DOHH2 (cell line): ENCODE data around the gene CSNK2A2.
A peak's percentile ranks its signal among the peaks of the same experiment; 100 is the strongest.

ENCODE experiments used
- H3F3A ChIP-seq: fragments of 200-600 bp; sonication (generic), shearing (Covaris generic); 2 replicates; pipeline ENCODE4 v1.6.0; 2016; ENCODE audit warnings: antibody characterized with exemption, mild to moderate bottlenecking; ENCODE audit not compliant: control insufficient read depth, insufficient read depth
- H3K27ac ChIP-seq: fragments of 200-600 bp; sonication (generic); 2 replicates; pipeline ENCODE4 v1.5.1; 2014; ENCODE audit warnings: low read depth, mild to moderate bottlenecking, low read length, moderate library complexity
- H3K27me3 ChIP-seq: fragments of 200-600 bp; sonication (generic); 2 replicates; pipeline ENCODE4 v1.6.1; 2014; ENCODE audit warnings: mild to moderate bottlenecking, low read length, mixed read lengths; ENCODE audit not compliant: control insufficient read depth
- H3K36me3 ChIP-seq: fragments of 200-600 bp; sonication (generic); 2 replicates; pipeline ENCODE4 v1.6.1; 2014; ENCODE audit warnings: mild to moderate bottlenecking, low read length, moderate library complexity, mixed read lengths; ENCODE audit not compliant: control insufficient read depth
- H3K4me1 ChIP-seq: fragments of 200-600 bp; sonication (generic); 2 replicates; pipeline ENCODE4 v1.6.1; 2014; ENCODE audit warnings: mild to moderate bottlenecking, low read length, mixed read lengths; ENCODE audit not compliant: control insufficient read depth
- H3K4me2 ChIP-seq: fragments of 200-600 bp; sonication (generic); 2 replicates; pipeline ENCODE4 v1.6.0; 2014; ENCODE audit warnings: mild to moderate bottlenecking, low read length, moderate library complexity
- H3K4me3 ChIP-seq: fragments of 200-600 bp; sonication (generic); 2 replicates; pipeline ENCODE4 v1.5.1; 2014; ENCODE audit warnings: mild to moderate bottlenecking, low read length, mixed read lengths
- H3K79me2 ChIP-seq: fragments of 200-600 bp; sonication (generic); 2 replicates; pipeline ENCODE4 v1.6.1; 2014; ENCODE audit warnings: mild to moderate bottlenecking, low read length, mixed read lengths; ENCODE audit not compliant: control insufficient read depth
- H3K9me2 ChIP-seq: fragments of 200-600 bp; sonication (generic); replicated peaks from 2 replicates; pipeline ENCODE4 v1.6.1; 2014; ENCODE audit warnings: mild to moderate bottlenecking, low read length, mixed read lengths; ENCODE audit not compliant: control insufficient read depth
- H3K9me3 ChIP-seq: fragments of 200-600 bp; sonication (generic); 2 replicates; pipeline ENCODE4 v1.6.1; 2014; ENCODE audit warnings: antibody characterized with exemption, low read length, mixed read lengths; ENCODE audit not compliant: control insufficient read depth, insufficient read depth
- H4K20me1 ChIP-seq: fragments of 200-600 bp; sonication (generic); 2 replicates; pipeline ENCODE4 v1.6.0; 2014; ENCODE audit warnings: low read depth, mild to moderate bottlenecking, antibody characterized with exemption, low read length, moderate library complexity; ENCODE audit not compliant: control insufficient read depth, insufficient read depth
- EZH2phosphoT487 ChIP-seq: fragments of 200-600 bp; sonication (generic); IDR thresholded peaks from 2 replicates; pipeline ENCODE4 v1.6.1; 2017; ENCODE audit warnings: borderline replicate concordance, mild to moderate bottlenecking, antibody characterized with exemption, low read length, moderate library complexity, mixed read lengths
- TF ChIP-seq, protein P1 (sequence below): fragments of 200-600 bp; sonication (generic); IDR thresholded peaks from one replicate; pipeline ENCODE4 v1.5.1; 2014; ENCODE audit warnings: antibody characterized with exemption, mild to moderate bottlenecking, low read depth, low read length; ENCODE audit not compliant: poor library complexity, severe bottlenecking

The CSNK2A2 gene

DNA sequence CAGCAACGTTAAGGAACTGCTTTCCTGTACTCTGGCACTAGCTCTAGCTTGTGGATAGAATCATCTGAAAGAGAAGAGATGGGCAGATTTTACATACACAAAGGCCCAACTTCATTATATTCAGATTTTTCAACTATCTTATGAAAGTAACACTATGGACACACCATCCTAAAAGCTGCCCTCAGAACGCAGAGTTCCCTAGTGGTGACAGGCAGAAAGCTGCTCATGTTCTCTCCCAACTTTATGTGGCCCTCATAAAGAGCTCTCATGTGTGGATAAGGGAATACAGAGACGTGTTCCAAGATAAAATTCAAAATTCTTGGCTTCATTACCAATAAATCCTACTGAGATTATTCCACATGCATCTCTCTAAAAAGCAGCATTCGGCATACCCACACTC, 70.3 kb downstream of the CSNK2A2 start:
- Histone ChIP-seq H3K4me2 (peak overlapping the region; percentile 96), H4K20me1 (peaks cover 38% of the 10 kb centered on the region), H3K4me3 (peak overlapping the region; percentile 77), H3K9me3 (no peaks in the 10 kb centered on the region), H3K79me2 (peaks cover 62% of the 10 kb centered on the region), H3K27me3 (no peaks in the 10 kb centered on the region), H3K27ac (no peak overlapping the region), H3F3A (peaks cover 8% of the 10 kb centered on the region), H3K36me3 (peaks cover 17% of the 10 kb centered on the region), H3K4me1 (peaks cover 45% of the 10 kb centered on the region), H3K9me2 (no peaks in the 10 kb centered on the region)
- TF ChIP-seq, protein P1, sequence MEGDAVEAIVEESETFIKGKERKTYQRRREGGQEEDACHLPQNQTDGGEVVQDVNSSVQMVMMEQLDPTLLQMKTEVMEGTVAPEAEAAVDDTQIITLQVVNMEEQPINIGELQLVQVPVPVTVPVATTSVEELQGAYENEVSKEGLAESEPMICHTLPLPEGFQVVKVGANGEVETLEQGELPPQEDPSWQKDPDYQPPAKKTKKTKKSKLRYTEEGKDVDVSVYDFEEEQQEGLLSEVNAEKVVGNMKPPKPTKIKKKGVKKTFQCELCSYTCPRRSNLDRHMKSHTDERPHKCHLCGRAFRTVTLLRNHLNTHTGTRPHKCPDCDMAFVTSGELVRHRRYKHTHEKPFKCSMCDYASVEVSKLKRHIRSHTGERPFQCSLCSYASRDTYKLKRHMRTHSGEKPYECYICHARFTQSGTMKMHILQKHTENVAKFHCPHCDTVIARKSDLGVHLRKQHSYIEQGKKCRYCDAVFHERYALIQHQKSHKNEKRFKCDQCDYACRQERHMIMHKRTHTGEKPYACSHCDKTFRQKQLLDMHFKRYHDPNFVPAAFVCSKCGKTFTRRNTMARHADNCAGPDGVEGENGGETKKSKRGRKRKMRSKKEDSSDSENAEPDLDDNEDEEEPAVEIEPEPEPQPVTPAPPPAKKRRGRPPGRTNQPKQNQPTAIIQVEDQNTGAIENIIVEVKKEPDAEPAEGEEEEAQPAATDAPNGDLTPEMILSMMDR: peak; percentile 29
- TF ChIP-seq EZH2phosphoT487: no peak

DNA sequence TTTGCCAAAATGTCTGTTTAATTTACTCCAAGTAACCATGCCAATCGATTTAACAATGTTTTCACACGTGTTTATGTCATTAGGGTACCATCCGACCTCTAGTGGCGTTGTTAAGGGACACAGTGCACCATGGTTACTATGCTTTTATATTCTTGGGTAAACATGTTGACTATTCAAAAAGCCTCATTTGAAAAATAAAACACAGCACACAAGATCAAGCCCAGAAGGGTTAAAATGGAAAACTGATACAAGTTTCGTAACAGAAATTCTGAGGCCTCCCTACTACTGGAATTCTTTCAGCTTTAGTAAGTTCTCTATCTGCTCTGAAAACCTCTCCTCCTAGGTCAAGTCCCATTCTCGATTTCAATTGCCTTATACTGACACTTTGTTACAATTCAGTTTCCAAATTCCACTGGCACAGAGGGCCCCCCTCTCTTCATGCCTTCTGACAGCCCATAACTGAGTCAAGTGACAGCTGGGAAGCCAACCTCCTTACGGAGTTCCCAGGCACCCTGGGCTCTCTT, 70.8 kb downstream of the CSNK2A2 start:
- TF ChIP-seq, protein P1: peak; percentile 60
- no peak for TF ChIP-seq EZH2phosphoT487
- H3K9me3 ChIP-seq: no peaks in the 10 kb centered on the region
- peaks cover 38% of the 10 kb centered on the region for H4K20me1 ChIP-seq
- H3K9me2 ChIP-seq: no peaks in the 10 kb centered on the region
- peak overlapping the region; percentile 96 for H3K4me2 ChIP-seq
- peaks cover 49% of the 10 kb centered on the region for H3K4me1 ChIP-seq
- peaks cover 17% of the 10 kb centered on the region for H3K36me3 ChIP-seq
- peaks cover 8% of the 10 kb centered on the region for H3F3A ChIP-seq
- H3K27ac ChIP-seq: no peak overlapping the region
- H3K4me3 ChIP-seq: peak overlapping the region; percentile 77
- peaks cover 68% of the 10 kb centered on the region for H3K79me2 ChIP-seq
- no peaks in the 10 kb centered on the region for H3K27me3 ChIP-seq

DNA sequence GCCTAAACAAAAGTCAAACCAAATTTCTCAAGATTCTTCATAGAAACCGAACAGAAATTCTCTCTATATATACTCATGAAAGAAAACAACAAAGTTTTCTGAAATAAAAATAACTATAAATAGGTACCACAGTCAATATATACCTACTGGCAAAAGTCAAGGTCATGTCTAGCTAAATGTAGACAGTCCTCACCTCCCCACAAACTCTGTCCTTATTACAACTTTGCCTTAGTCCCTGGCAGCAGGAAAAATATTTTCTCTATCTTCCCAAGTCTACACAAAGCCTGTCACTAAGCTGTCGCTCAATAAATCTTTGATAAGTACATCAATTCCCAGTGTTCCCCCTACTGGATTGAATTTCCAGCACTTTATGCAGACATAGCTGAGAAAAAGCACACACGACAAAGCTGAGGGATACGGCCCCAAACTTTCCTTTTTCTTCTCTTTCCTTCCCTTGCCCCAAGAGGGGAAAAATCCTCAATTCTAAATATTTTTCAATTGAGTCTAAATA, 71.4 kb downstream of the CSNK2A2 start:
- H3K79me2 ChIP-seq: peaks cover 74% of the 10 kb centered on the region
- H4K20me1 ChIP-seq: peaks cover 41% of the 10 kb centered on the region
- H3K9me2 ChIP-seq: no peaks in the 10 kb centered on the region
- H3F3A ChIP-seq: peaks cover 8% of the 10 kb centered on the region
- peaks cover 55% of the 10 kb centered on the region for H3K4me1 ChIP-seq
- H3K27ac ChIP-seq: no peak overlapping the region
- peaks cover 17% of the 10 kb centered on the region for H3K36me3 ChIP-seq
- no peaks in the 10 kb centered on the region for H3K27me3 ChIP-seq
- no peak for TF ChIP-seq EZH2phosphoT487
- TF ChIP-seq, protein P1: no peak
- peak overlapping the region; percentile 77 for H3K4me3 ChIP-seq
- peak overlapping the region; percentile 96 for H3K4me2 ChIP-seq
- H3K9me3 ChIP-seq: no peaks in the 10 kb centered on the region
